HG03565 (cell line): ENCODE results near the gene SOX10.

Experiments used
- ATAC-seq: cut with Tn5 transposase; IDR thresholded peaks from one replicate; pipeline ENCODE4 v1.9.1; 2021; ENCODE audit warnings: mild to moderate bottlenecking, moderate library complexity; ENCODE audit not compliant: unreplicated experiment

SOX10 gene

DNA sequence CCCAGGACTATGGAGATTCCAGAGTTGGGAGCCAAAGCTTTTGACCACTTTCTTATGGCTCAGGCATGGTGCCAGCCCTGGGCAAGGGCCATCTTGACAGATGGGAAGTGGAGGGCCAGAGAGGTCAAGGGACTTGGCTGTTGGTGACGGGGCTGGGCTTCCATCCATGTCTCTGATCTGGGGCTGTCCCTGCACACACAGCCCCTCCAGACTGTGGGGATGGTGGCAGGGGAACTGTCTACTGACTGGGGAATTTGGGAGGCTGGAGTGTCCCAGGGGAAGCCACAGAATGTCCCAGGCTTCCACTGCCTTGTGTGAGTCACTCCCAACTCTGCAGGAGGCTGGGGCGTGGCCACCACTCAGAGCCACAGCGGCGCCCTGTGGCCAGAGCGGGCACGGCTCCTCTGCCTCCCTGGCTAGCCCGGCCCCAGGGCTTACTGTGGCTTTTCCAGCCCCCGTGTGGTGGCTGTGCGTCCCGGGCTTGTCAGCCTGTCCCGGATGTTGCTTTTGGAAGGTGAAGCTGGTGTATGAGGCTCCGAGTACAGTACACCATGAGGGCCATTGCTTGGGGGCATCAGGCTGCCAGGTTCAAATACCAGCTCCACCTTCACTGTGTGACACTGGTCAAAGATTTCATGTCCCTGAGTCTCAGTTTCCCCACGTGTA, 50.5 kb downstream of the SOX10 start:
- ATAC-seq = peak; percentile 72

GRCh38 chr22:37932821-37933578, 51.4 kb downstream of the SOX10 start:
- no peak for ATAC-seq

GRCh38 chr22:37932401-37932800, 52.0 kb downstream of the SOX10 start:
- ATAC-seq = no peak

- no peak for ATAC-seq
Observed at GRCh38 chr22:37931893-37932389, 52.4 kb downstream of the SOX10 start.

- ATAC-seq = no peak
Observed at GRCh38 chr22:37930952-37931440, 53.4 kb downstream of the SOX10 start.

- no peak for ATAC-seq
Observed at GRCh38 chr22:37930270-37930951, 53.9 kb downstream of the SOX10 start.

GRCh38 chr22:37929390-37929789, 55.0 kb downstream of the SOX10 start:
- ATAC-seq = no peak

- ATAC-seq = no peak
Observed at GRCh38 chr22:37927637-37927936, 56.8 kb downstream of the SOX10 start.

- no peak for ATAC-seq
Observed at GRCh38 chr22:37926771-37927636, 57.4 kb downstream of the SOX10 start.

DNA sequence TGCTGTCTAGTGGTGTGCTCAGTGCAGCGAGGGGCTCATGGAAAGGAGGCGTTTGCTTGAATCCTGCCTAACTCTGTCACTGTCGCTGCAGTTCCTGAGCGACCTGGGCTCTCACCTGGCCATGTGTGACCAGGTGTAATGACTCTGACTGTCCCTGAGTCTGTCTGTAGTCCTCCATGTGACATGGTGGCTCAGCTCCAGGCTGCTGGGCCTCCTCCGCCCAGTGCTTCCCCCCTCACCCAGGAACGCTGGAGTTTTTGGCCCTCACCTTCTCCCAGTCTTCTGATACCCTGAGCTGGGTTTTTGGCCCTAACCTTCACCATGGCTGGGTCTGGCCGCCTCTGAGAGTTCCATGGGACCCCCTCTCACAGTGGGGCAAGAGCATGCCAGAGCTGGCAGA, 58.0 kb downstream of the SOX10 start:
- ATAC-seq = no peak

GRCh38 chr22:37925767-37926166, 58.6 kb downstream of the SOX10 start:
- no peak for ATAC-seq

GRCh38 chr22:37925330-37925729, 59.0 kb downstream of the SOX10 start:
- ATAC-seq = no peak

GRCh38 chr22:37924386-37925065, 59.8 kb downstream of the SOX10 start:
- ATAC-seq = no peak

DNA sequence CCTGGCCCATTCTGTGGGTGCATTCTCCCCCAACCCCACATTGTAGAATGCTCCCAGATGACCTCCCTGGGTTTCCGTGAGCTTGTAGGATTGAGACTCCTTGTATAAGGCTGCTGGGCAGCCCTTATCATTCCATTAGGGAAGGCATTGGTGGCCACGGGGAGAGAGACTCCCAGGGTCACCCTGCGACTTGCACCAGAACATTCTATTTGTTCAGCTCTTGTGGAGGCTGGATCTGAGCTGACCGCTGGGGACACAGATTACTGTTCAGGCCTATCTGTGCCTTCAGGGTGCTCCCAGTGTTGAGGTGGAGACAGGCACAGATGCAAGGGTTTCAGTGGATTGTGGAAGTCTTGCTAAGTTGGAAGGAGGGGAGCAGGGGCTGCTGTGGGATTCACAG, 60.4 kb downstream of the SOX10 start:
- ATAC-seq = no peak
